HG03095 (cell line): Measurements from ENCODE around the gene CCL18.
"Not testable (repeated sequence)": the region's sequence is repeated elsewhere in the genome, so short reads cannot be mapped to it uniquely, and the experiment has no call there.

Experiments
- ATAC-seq: cut with Tn5 transposase; IDR thresholded peaks from one replicate; pipeline ENCODE4 v1.9.1; 2021; ENCODE audit warnings: moderate library complexity; ENCODE audit not compliant: unreplicated experiment

The CCL18 gene

DNA sequence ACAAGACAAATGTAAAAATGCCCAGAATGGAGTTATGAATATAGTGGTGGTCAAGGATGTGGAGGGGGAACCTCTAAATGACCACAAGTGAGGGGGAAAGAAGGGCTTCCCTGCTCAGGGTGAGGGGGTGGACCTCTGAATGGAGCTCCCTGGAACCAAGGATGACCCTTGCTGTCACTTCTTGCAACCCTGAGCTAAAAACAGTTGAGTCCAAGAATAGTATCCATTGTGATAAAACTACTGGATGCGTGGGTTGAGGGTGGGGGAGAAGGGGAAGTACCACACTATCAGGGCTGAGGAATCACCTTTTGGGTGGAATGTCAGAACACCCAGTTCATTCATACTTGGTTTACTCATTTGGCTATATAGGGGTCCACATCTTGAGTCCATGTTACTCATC, 34.9 kb downstream of the CCL18 start:
- ATAC-seq = not testable (repeated sequence)

GRCh38 chr17:36103401-36103975, 39.4 kb downstream of the CCL18 start, which contains the start of gene CCL4:
Gene CCL4 (plus strand): TSS chr17:36103827. CDS start chr17:36103906, 79 bp downstream.
- peak; percentile 72 for ATAC-seq

GRCh38 chr17:36104246-36104645, 40.2 kb downstream of the CCL18 start:
- ATAC-seq = not testable (repeated sequence)

DNA sequence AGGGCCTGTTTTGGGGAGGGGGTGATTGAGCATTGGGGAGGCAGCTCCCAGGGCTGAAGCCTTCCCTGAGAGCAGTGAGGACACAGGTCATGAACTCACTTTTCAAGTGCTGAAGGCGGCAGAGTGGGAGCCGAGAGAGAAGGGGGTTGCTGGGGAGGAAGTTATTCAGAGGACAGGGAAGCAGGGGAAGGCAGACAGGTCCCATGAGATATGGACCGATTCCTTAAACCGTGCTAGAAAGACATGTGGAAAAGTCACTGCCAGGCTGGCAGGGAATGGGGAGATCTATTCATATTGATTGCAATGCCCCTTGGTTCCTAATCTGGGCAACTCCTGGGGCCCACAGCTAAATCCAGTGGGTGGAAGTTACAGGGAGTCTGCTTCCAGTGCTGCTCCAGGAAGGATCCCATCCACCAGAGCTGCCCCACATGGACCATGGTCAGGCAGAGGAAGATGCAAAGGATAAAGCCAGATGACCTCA, 40.7 kb downstream of the CCL18 start:
- ATAC-seq = no peak

GRCh38 chr17:36105781-36106492, 41.9 kb downstream of the CCL18 start:
- ATAC-seq = no peak

GRCh38 chr17:36106493-36106835, 42.4 kb downstream of the CCL18 start:
- no peak for ATAC-seq

- ATAC-seq = no peak
Observed at GRCh38 chr17:36107660-36108059, 43.6 kb downstream of the CCL18 start.

DNA sequence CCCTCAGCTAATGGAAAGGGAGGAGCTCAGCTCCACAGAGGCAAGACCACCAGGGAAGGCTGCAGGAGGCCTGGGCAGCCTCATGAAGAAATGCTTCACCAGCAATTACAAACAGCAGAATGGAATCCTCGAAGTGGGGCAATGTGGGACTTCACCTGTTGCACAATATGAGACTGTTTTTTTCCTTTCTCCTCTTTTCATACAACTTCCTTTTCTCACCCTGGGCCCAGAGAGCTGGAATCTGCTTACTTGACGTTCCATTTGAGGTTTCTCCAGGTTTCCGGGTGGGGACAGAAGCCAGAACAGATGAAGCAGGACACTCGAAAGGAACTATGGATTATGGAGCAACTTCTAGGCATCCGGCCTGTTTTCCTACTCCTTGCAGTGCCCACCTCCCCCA, 44.2 kb downstream of the CCL18 start:
- not testable (repeated sequence) for ATAC-seq

DNA sequence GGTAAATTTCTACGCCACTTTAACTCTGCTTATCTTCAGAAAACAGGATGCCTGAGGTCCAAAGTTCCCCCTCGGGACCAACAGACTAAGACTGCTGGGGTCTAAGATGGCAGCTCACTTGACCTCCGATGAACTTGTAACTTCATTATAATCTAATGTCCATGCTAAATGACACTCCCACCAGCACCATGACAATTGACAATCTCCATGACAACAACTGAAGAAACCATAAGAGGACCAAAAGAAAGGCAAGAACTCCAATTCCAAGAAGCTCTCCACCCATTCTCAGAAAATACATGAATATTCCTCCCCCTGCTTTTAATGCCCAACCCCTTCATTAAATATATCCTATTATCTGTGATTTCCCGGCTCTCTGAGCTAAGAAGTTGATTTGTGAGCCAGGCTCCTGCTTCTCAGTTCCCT, 47.0 kb downstream of the CCL18 start:
- no peak for ATAC-seq

GRCh38 chr17:36112572-36112971, 48.5 kb downstream of the CCL18 start:
- no peak for ATAC-seq

DNA sequence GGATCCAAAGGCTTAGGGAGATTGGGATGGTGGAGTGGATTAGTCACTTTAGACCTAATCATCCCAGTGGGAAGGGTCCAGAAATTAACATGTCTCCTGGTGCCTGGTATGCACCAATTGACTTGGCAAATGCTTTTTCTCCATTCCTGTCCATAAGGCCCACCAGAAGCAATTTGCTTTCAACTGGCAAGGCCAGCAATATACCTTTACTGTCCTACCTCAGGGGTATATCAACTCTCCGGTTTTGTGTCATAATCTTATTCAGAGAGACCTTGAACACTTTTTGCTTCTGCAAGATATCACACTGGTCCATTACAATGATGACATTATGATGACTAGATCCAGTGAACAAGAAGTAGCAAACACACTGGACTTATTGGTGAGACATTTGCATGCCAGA, 49.1 kb downstream of the CCL18 start:
- not testable (repeated sequence) for ATAC-seq

DNA sequence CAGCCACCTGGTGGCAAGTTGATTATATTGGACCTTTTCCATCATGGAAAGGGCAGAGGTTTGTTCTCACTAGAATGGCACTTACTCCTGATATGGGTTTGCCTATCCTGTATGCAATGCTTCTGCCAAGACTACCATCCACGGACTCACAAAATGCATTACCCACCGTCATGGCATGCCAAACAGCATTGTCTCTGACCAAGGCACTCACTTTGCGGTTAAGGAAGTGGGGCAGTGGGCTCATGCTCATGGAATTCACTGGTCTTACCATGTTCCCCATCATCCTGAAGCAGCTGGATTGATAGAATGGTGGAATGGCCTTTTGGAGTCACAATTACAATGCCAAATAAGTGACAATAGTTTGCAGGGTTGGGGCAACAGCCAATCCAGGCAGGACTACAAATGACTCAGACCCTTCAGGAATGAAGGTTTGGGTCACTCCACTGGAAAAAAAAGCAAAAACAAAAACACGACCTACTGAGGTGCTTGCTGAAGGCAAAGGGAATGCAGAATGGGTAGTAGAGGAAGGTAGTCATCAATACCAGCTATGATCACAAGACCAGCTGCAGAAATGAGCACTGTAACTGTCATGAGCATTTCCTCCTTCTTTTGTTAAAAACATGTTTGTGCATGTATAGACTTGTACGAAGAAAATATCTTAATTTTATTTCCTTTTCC, 51.0 kb downstream of the CCL18 start:
- ATAC-seq = not testable (repeated sequence)

DNA sequence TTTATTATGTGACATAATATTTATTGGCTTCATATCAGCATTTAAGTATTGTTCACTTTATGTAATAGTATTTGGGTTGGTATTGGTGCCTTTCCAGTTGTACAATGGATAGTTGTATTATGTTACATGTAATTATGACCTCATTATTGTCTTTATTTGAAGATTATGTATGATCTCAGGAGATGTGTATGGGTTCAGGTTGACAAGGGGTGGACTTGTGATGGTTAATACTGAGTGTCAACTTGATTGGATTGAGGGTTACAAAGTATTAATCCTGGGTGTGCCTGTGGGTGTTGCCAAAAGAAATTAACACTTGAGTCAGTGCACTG, 51.5 kb downstream of the CCL18 start:
- not testable (repeated sequence) for ATAC-seq

- ATAC-seq = no peak
Observed at GRCh38 chr17:36117505-36118382, 53.7 kb downstream of the CCL18 start.

DNA sequence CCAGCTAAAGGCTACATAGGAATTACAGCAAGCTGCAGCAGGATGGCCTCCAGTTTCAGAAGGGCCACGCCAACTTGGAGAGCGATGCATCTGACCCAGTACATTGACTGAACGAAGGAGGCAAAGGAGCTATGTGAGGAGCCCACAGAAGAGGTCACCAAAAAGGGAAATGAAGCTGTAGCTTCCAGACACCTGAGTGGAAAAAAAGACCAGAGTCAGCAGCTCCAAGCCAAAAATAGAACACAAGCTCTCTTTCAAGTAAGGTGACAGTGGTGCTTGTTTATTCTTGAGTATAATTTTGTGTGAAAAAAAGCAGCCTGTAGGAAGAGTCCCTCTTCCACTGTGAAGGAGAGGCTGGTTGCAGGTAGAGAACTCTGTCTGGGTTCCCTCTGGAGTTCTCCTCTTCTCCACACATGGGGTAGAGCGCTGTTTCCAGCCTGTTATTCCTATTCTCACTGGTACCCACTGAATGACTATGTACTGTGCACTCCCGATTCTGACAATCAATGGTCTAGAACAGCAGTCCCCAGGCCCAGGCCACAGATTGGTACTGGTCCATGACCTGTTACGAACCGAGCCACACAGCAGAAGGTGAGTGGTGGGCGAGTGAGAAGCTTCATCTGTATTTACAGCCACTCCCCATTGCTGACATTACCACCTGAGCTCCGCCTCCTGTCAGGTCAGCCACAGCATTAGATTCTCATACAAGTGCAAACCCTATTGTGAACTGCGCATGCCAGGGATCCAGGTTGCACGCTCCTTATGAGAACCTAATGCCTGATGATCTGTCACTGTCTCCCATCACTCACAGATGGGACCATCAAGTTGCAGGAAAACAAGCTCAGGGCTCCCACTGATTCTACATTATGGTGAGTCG, 54.6 kb downstream of the CCL18 start:
- no peak for ATAC-seq

- no peak for ATAC-seq
Observed at GRCh38 chr17:36120221-36120620, 56.1 kb downstream of the CCL18 start.

- ATAC-seq = not testable (repeated sequence)
Observed at GRCh38 chr17:36121099-36121498, 57.0 kb downstream of the CCL18 start.
